ENCODE data around the gene SRSF12. TPM values are rescaled to one million over a fixed set of nuclear protein-coding genes. Genes with fewer than 3 reads are reported as not detected.
"Not testable (repeated sequence)": the region's sequence is repeated elsewhere in the genome, so short reads cannot be mapped to it uniquely, and the experiment has no call there.

Gene SRSF12
- total RNA-seq, 1 donor from 2014 or later, result under 0.01 TPM

GRCh38 chr6:89073014-89073620 is 44.8 kb downstream of the SRSF12 start:
- DNase-seq (ENCODE audit: low read depth in 2 of 2), result no peak

GRCh38 chr6:89071036-89071435 is 46.8 kb downstream of the SRSF12 start:
- no peak for DNase-seq (ENCODE audit: low read depth in 2 of 2)

GRCh38 chr6:89069536-89070163 is 48.2 kb downstream of the SRSF12 start:
- no peak for DNase-seq (ENCODE audit: low read depth in 2 of 2)

- DNase-seq (ENCODE audit: low read depth in 2 of 2), result no peak
These were observed 49.2 kb downstream of the SRSF12 start for GRCh38 chr6:89068695-89069094.

GRCh38 chr6:89067796-89068195 is 50.1 kb downstream of the SRSF12 start:
- no peak for DNase-seq (ENCODE audit: low read depth in 2 of 2)

- no peak for DNase-seq (ENCODE audit: low read depth in 2 of 2)
These were observed 50.8 kb downstream of the SRSF12 start for GRCh38 chr6:89066940-89067646.

GRCh38 chr6:89066121-89066520 is 51.8 kb downstream of the SRSF12 start:
- not testable (repeated sequence) for DNase-seq (ENCODE audit: low read depth in 2 of 2)

- DNase-seq (ENCODE audit: low read depth in 2 of 2), result not testable (repeated sequence)
These were observed 52.9 kb downstream of the SRSF12 start for GRCh38 chr6:89064931-89065330.

GRCh38 chr6:89063881-89064280 is 54.0 kb downstream of the SRSF12 start:
- no peak for DNase-seq (ENCODE audit: low read depth in 2 of 2)

GRCh38 chr6:89059227-89059626 is 58.6 kb downstream of the SRSF12 start:
- no peak for DNase-seq (ENCODE audit: low read depth in 2 of 2)

GRCh38 chr6:89058627-89059026 is 59.2 kb downstream of the SRSF12 start:
- no peak for DNase-seq (ENCODE audit: low read depth in 2 of 2)

GRCh38 chr6:89057759-89058158 is 60.1 kb downstream of the SRSF12 start:
- DNase-seq (ENCODE audit: low read depth in 2 of 2), result no peak

GRCh38 chr6:89054208-89054607 is 63.7 kb downstream of the SRSF12 start:
- no peak for DNase-seq (ENCODE audit: low read depth in 2 of 2)

- DNase-seq (ENCODE audit: low read depth in 2 of 2), result no peak
These were observed 66.2 kb downstream of the SRSF12 start for GRCh38 chr6:89051676-89052075.

GRCh38 chr6:89050697-89051096 is 67.2 kb downstream of the SRSF12 start:
- DNase-seq (ENCODE audit: low read depth in 2 of 2), result no peak

- no peak for DNase-seq (ENCODE audit: low read depth in 2 of 2)
These were observed 67.7 kb downstream of the SRSF12 start for GRCh38 chr6:89050155-89050554.

GRCh38 chr6:89048985-89049384 is 68.9 kb downstream of the SRSF12 start:
- no peak for DNase-seq (ENCODE audit: low read depth in 2 of 2)

GRCh38 chr6:89048288-89048923 is 69.5 kb downstream of the SRSF12 start:
- no peak for DNase-seq (ENCODE audit: low read depth in 2 of 2)

GRCh38 chr6:89047473-89047872 is 70.4 kb downstream of the SRSF12 start:
- no peak for DNase-seq (ENCODE audit: low read depth in 2 of 2)
